Measurements from ENCODE around the gene SCRG1. TPM values are rescaled to one million over a fixed set of nuclear protein-coding genes. Genes with fewer than 3 reads are reported as not detected.
A peak's percentile ranks its signal among the peaks of the same experiment; 100 is the strongest.

SCRG1 gene
- total and polyA plus RNA-seq, 12 donors: 0.14 to 1.9 (median 0.33) TPM; not detected in 2

GRCh38 chr4:173360587-173361221 lies 38.2 kb downstream of the SCRG1 start:
- no peak for TF ChIP-seq POLR2A (IDR thresholded peaks at IDR 0.05)
- TF ChIP-seq CTCF (IDR thresholded peaks at IDR 0.05): peak in 2 of 6 experiments; percentile 34 to 38
- Histone ChIP-seq H3K36me3 (replicated peaks in 1 of 2) (no peaks in the 10 kb centered on the region), H3K27me3 (no peaks in the 10 kb centered on the region), H3K9me3 (replicated peaks in 1 of 3) (no peaks in the 10 kb centered on the region), H3K27ac (no peak overlapping the region), H3K4me1 (replicated peaks in 1 of 2) (no peaks in the 10 kb centered on the region), H3K4me3 (no peak overlapping the region)
- DNase-seq: no peak
- 49 to 60% (median 54%) methylated on average over 5 of the region's 5 CpGs for WGBS, 4 donors
- intact Hi-C loops (cut with DNase I): no loop called here

GRCh38 chr4:173357939-173358338 lies 41.0 kb downstream of the SCRG1 start:
- intact Hi-C loops (cut with DNase I): no loop called here
- H3K4me3 ChIP-seq: no peak overlapping the region
- H3K27ac ChIP-seq: no peak overlapping the region
- H3K27me3 ChIP-seq: no peaks in the 10 kb centered on the region
- H3K36me3 ChIP-seq (replicated peaks in 1 of 2): no peaks in the 10 kb centered on the region
- DNase-seq: no peak
- H3K9me3 ChIP-seq (replicated peaks in 1 of 3): no peaks in the 10 kb centered on the region
- TF ChIP-seq POLR2A (IDR thresholded peaks at IDR 0.05) (no peak), CTCF (IDR thresholded peaks at IDR 0.05) (no peak)
- WGBS, 4 donors: 72 to 80% (median 79%) methylated on average over 2 of the region's 2 CpGs
- no peaks in the 10 kb centered on the region for H3K4me1 ChIP-seq (replicated peaks in 1 of 2)

- H3K4me3 ChIP-seq: no peak overlapping the region
- no peaks in the 10 kb centered on the region for H3K9me3 ChIP-seq (replicated peaks in 1 of 3)
- H3K36me3 ChIP-seq (replicated peaks in 1 of 2): no peaks in the 10 kb centered on the region
- H3K27ac ChIP-seq: no peak overlapping the region
- DNase-seq: no peak
- TF ChIP-seq POLR2A (IDR thresholded peaks at IDR 0.05) (no peak), CTCF (IDR thresholded peaks at IDR 0.05) (no peak)
- 95 to 100% (median 98%) methylated on average over 1 of the region's 1 CpG for WGBS, 4 donors
- no peaks in the 10 kb centered on the region for H3K4me1 ChIP-seq (replicated peaks in 1 of 2)
- intact Hi-C loops (cut with DNase I): no loop called here
- no peaks in the 10 kb centered on the region for H3K27me3 ChIP-seq
These were observed 51.4 kb downstream of the SCRG1 start for GRCh38 chr4:173347467-173347866.

GRCh38 chr4:173346074-173346473 lies 52.8 kb downstream of the SCRG1 start:
- no peaks in the 10 kb centered on the region for H3K36me3 ChIP-seq (replicated peaks in 1 of 2)
- no peak overlapping the region for H3K27ac ChIP-seq
- H3K27me3 ChIP-seq: no peaks in the 10 kb centered on the region
- intact Hi-C loops (cut with DNase I): no loop called here
- WGBS, 4 donors: 44 to 83% (median 80%) methylated on average over 2 of the region's 2 CpGs
- H3K4me3 ChIP-seq: no peak overlapping the region
- H3K4me1 ChIP-seq (replicated peaks in 1 of 2): no peaks in the 10 kb centered on the region
- TF ChIP-seq CTCF (IDR thresholded peaks at IDR 0.05): no peak
- TF ChIP-seq POLR2A (IDR thresholded peaks at IDR 0.05): no peak
- DNase-seq: no peak
- no peaks in the 10 kb centered on the region for H3K9me3 ChIP-seq (replicated peaks in 1 of 3)

Measured in adrenal gland (tissue), 12 donors.